Erythroblast (primary cell): Measurements from ENCODE around the gene CDA.

ENCODE experiments used
- GATA1 ChIP-seq: IDR thresholded peaks from 2 replicates; pipeline ENCODE4 v1.6.1; 2011; ENCODE audit warnings: low read depth, mild to moderate bottlenecking, control low read depth, low read length, moderate library complexity
- POLR2A ChIP-seq: IDR thresholded peaks from 2 replicates; pipeline ENCODE4 v1.6.1; 2011; ENCODE audit warnings: mild to moderate bottlenecking, low read length

- TF ChIP-seq POLR2A (no peak), GATA1 (no peak)
These were observed 71.9 kb downstream of the CDA start for GRCh38 chr1:20660847-20661206.
